ENCODE results near the gene FSHB.

Gene FSHB

GRCh38 chr11:30270671-30271070, 39.9 kb downstream of the FSHB start:
- no peak for DNase-seq

DNA sequence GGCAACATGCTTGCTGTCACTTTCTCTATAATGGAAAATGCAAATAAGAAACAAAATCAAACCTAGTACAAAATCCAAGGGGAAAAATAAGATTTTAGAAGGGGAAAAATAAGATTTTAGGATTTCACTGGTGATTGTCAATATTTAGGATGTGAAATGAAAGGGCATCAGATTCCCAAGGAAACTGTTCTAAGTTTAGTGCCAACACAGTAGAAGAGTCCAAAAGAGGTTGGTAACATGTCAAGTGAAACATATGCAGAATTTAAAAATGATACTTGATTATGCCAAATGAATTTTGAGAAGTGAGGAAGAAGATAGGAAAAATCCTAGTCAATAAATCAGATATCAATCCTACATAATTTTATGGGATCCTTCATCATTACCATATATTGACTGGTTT, 46.4 kb downstream of the FSHB start:
- DNase-seq, result no peak

- DNase-seq, result no peak
Observed at GRCh38 chr11:30279796-30280195, 49.0 kb downstream of the FSHB start.

- DNase-seq, result no peak
Observed at GRCh38 chr11:30281476-30282288, 50.9 kb downstream of the FSHB start.

GRCh38 chr11:30282289-30282631, 51.4 kb downstream of the FSHB start:
- DNase-seq, result no peak

Measured in stimulated activated CD4-positive, alpha-beta T cell treated with anti-CD3 and anti-CD28 coated beads, Interleukin-4, amount 100 ng/mL, for 24 hours (primary cell).